Measurements from ENCODE around the gene EGFLAM. TPM values are rescaled to one million over a fixed set of nuclear protein-coding genes. Genes with fewer than 3 reads are reported as not detected.

The EGFLAM gene
- total and polyA plus RNA-seq, 8 donors: 0.82 to 15.7 (median 9.8) TPM

DNA sequence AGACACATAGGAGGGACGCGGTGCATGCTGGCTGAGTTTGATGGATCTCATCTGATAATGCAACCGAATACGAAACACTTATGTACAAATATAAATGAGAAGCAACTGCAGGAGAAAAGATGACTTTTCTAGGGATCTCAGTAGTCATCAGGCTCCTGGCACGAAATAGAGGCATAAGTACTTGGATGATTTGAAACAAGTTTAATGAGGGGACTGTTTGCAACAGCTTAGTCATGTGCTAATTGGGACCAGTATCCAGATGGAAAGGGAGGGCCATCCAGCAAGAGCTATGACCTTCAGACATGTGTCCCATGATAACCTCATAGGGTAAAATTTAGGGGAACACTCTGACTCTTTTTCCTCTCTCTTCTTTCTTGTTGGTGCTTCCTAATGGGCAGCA, 123.0 kb downstream of the EGFLAM start:
- no peak for DNase-seq
- peaks cover 0 to 29% of the 10 kb centered on the region in 2 donors for H3K27me3 ChIP-seq
- H3K4me3 ChIP-seq: no peak overlapping the region
- H3K4me1 ChIP-seq: no peaks in the 10 kb centered on the region
- no peaks in the 10 kb centered on the region for H3K36me3 ChIP-seq
- H3K27ac ChIP-seq: no peak overlapping the region
- no peak for TF ChIP-seq CTCF (IDR thresholded peaks at IDR 0.05)
- no peak for ATAC-seq
- no peaks in the 10 kb centered on the region for H3K9me3 ChIP-seq
- intact Hi-C loops (cut with DNase I): no loop called here

DNA sequence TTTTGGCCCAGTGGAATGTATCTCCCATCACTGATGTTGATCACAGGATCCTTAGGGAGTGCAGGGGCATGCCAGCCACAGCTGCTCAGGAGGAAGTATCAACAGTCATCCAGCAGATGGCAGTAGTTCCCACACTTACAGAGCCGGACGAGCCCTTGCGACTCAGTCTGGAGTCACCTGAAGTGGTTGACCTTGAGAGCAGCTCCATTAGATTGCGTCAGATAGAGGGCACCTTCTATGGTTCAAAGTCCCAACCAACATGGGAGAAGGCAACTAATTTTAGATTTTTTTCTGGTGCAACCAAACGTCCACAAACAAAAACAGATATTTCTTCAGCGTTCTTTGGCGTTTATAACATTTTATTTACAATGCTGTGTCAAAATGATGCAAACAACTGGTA, 124.5 kb downstream of the EGFLAM start:
- no peaks in the 10 kb centered on the region for H3K4me1 ChIP-seq
- no peaks in the 10 kb centered on the region for H3K9me3 ChIP-seq
- H3K4me3 ChIP-seq: no peak overlapping the region
- H3K36me3 ChIP-seq: no peaks in the 10 kb centered on the region
- intact Hi-C loops (cut with DNase I): no loop called here
- peaks cover 0 to 20% of the 10 kb centered on the region in 2 donors for H3K27me3 ChIP-seq
- DNase-seq (peak in 3 of 4 donors; percentile 49 to 77 (median 49)), ATAC-seq (peak; percentile 99)
- no peak overlapping the region for H3K27ac ChIP-seq
- TF ChIP-seq CTCF (IDR thresholded peaks at IDR 0.05): peak; percentile 69 to 83

GRCh38 chr5:38383701-38384100, 125.3 kb downstream of the EGFLAM start:
- no peaks in the 10 kb centered on the region for H3K36me3 ChIP-seq
- intact Hi-C loops (cut with DNase I): no loop called here
- no peak for TF ChIP-seq CTCF (IDR thresholded peaks at IDR 0.05)
- peaks cover 0 to 13% of the 10 kb centered on the region in 2 donors for H3K27me3 ChIP-seq
- no peak overlapping the region for H3K4me3 ChIP-seq
- DNase-seq (no peak), ATAC-seq (no peak)
- H3K9me3 ChIP-seq: no peaks in the 10 kb centered on the region
- H3K27ac ChIP-seq: no peak overlapping the region
- no peaks in the 10 kb centered on the region for H3K4me1 ChIP-seq

DNA sequence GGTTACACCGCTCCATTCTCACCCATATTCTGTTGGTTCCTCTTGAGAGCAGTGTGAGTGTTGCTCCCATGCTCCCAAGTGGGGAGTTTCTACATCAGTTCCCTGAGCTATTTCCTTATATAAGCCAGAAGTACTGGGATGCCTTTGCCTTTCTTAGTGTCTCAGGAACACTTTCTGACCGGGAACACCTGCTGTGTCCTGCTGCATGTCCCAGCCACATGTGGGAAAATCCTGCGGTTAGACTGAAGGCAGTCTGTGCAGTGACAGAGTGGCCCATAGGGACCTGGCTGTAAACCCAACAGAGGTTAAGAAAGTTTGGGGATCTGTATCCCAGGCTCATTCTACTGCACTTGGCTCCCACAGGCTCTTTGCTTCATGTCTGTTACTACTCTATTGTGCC, 126.0 kb downstream of the EGFLAM start:
- Histone ChIP-seq H3K4me3 (no peak overlapping the region), H3K4me1 (no peaks in the 10 kb centered on the region), H3K27me3 (peaks cover 4 to 6% of the 10 kb centered on the region in 2 donors), H3K36me3 (no peaks in the 10 kb centered on the region), H3K27ac (no peak overlapping the region), H3K9me3 (no peaks in the 10 kb centered on the region)
- ATAC-seq (no peak), DNase-seq (no peak)
- intact Hi-C loops (cut with DNase I): no loop called here
- TF ChIP-seq CTCF (IDR thresholded peaks at IDR 0.05): no peak

DNA sequence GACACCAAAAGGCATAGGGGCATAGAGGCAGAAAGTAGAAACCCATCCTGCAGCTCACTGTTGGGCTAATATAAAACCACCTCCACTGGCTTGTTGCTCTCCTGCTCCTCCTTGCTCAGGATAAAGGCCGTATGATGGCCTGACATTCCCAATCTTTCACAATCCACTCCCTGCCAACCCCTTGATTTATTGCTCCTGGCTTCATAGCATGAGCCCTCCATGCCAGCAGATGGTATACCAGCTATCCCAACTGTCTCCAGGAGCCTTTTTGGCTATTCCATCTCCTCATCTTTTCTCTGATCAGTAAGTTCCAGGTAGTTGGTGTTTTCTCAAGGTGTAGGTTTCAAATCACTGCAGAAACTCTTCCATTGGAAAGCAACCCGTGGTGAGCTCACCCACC, 128.8 kb downstream of the EGFLAM start:
- H3K9me3 ChIP-seq: no peaks in the 10 kb centered on the region
- TF ChIP-seq CTCF (IDR thresholded peaks at IDR 0.05): no peak
- H3K4me3 ChIP-seq: no peak overlapping the region
- peaks cover 0 to 4% of the 10 kb centered on the region in 2 donors for H3K27me3 ChIP-seq
- ATAC-seq: no peak
- no peak for DNase-seq
- H3K4me1 ChIP-seq: no peaks in the 10 kb centered on the region
- intact Hi-C loops (cut with DNase I): no loop called here
- no peaks in the 10 kb centered on the region for H3K36me3 ChIP-seq
- no peak overlapping the region for H3K27ac ChIP-seq

All from left lung (tissue), 10 donors.